ENCODE results near the gene THAP6.

The THAP6 gene

GRCh38 chr4:75477201-75477600 is 37.1 kb upstream of the THAP6 start:
- TF ChIP-seq ZNF423 (tag by site-specific recombination; IDR thresholded peaks at IDR 0.05) = no peak
- TF ChIP-seq, protein P1, sequence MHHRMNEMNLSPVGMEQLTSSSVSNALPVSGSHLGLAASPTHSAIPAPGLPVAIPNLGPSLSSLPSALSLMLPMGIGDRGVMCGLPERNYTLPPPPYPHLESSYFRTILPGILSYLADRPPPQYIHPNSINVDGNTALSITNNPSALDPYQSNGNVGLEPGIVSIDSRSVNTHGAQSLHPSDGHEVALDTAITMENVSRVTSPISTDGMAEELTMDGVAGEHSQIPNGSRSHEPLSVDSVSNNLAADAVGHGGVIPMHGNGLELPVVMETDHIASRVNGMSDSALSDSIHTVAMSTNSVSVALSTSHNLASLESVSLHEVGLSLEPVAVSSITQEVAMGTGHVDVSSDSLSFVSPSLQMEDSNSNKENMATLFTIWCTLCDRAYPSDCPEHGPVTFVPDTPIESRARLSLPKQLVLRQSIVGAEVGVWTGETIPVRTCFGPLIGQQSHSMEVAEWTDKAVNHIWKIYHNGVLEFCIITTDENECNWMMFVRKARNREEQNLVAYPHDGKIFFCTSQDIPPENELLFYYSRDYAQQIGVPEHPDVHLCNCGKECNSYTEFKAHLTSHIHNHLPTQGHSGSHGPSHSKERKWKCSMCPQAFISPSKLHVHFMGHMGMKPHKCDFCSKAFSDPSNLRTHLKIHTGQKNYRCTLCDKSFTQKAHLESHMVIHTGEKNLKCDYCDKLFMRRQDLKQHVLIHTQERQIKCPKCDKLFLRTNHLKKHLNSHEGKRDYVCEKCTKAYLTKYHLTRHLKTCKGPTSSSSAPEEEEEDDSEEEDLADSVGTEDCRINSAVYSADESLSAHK (tag by site-specific recombination; IDR thresholded peaks at IDR 0.05) = no peak
- TF ChIP-seq, protein P2, sequence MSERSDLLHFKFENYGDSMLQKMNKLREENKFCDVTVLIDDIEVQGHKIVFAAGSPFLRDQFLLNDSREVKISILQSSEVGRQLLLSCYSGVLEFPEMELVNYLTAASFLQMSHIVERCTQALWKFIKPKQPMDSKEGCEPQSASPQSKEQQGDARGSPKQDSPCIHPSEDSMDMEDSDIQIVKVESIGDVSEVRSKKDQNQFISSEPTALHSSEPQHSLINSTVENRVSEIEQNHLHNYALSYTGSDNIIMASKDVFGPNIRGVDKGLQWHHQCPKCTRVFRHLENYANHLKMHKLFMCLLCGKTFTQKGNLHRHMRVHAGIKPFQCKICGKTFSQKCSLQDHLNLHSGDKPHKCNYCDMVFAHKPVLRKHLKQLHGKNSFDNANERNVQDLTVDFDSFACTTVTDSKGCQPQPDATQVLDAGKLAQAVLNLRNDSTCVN (tag by site-specific recombination; optimal IDR thresholded peaks at IDR 0.05) = no peak
- no peak for TF ChIP-seq ZNF610 (tag by site-specific recombination; IDR thresholded peaks at IDR 0.05; ENCODE audit: borderline replicate concordance)
- no peak for TF ChIP-seq ZNF660 (tag by site-specific recombination; IDR thresholded peaks at IDR 0.05)
- TF ChIP-seq ZBTB1 (tag by site-specific recombination; IDR thresholded peaks at IDR 0.05) = no peak
- no peak for TF ChIP-seq ZNF76 (tag by site-specific recombination; IDR thresholded peaks at IDR 0.05; ENCODE audit: borderline replicate concordance, low read depth)
- no peak for TF ChIP-seq ZNF112 (tag by site-specific recombination; IDR thresholded peaks at IDR 0.05)
- no peak for TF ChIP-seq KLF16 (tag by site-specific recombination; IDR thresholded peaks at IDR 0.05)
- Histone ChIP-seq H3K36me3 (ENCODE audit: control insufficient read depth in 2 of 2, insufficient read depth in 1 of 2, low read length in 2 of 2) (peaks cover 0 to 37% of the 10 kb centered on the region in 2 experiments; a peak in 2 of 3 replicates), H3K27ac (ENCODE audit: extremely low read depth, low read depth, low read length) (no peak overlapping the region), H3K9me3 (ENCODE audit: control insufficient read depth, insufficient read depth, low read depth, low read length) (no peaks in the 10 kb centered on the region), H3K4me1 (ENCODE audit: control insufficient read depth, insufficient read depth, low read length) (no peaks in the 10 kb centered on the region), H3K4me3 (ENCODE audit: low read depth, low read length) (no peak overlapping the region)
- ChIA-PET CTCF (no interaction called here), POLR2A (no interaction called here)

DNA sequence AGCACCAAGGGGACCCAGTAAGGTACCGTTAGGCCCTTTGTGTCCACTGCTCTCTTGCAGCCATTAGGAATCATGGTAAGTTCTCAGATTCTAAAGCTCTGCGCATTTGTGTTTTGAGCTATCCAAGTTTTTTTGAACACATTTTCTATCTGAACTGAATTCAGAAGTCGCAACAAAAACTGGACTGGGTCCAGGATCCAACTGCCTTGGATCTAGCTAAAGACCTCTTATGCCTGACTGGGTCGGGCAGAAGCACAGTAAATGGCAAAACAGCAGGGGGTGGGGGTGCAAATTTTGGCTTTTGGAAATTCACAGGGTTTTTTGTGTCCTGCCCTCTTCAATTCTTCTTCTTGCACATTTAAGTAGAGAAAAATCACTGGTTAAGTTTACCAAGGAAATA is 30.1 kb upstream of the THAP6 start:
- no peaks in the 10 kb centered on the region for H3K9me3 ChIP-seq (ENCODE audit: control insufficient read depth, insufficient read depth, low read depth, low read length)
- no peak for TF ChIP-seq ZBTB11 (tag by site-specific recombination; conservative IDR thresholded peaks at IDR 0.05; ENCODE audit: low read depth)
- TF ChIP-seq ZNF174 (tag by site-specific recombination; IDR thresholded peaks at IDR 0.05) = no peak
- TF ChIP-seq, protein P3, sequence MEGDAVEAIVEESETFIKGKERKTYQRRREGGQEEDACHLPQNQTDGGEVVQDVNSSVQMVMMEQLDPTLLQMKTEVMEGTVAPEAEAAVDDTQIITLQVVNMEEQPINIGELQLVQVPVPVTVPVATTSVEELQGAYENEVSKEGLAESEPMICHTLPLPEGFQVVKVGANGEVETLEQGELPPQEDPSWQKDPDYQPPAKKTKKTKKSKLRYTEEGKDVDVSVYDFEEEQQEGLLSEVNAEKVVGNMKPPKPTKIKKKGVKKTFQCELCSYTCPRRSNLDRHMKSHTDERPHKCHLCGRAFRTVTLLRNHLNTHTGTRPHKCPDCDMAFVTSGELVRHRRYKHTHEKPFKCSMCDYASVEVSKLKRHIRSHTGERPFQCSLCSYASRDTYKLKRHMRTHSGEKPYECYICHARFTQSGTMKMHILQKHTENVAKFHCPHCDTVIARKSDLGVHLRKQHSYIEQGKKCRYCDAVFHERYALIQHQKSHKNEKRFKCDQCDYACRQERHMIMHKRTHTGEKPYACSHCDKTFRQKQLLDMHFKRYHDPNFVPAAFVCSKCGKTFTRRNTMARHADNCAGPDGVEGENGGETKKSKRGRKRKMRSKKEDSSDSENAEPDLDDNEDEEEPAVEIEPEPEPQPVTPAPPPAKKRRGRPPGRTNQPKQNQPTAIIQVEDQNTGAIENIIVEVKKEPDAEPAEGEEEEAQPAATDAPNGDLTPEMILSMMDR (tag by site-specific recombination; IDR thresholded peaks at IDR 0.05) = no peak
- no peak for TF ChIP-seq ZNF311 (tag by site-specific recombination; IDR thresholded peaks at IDR 0.05; ENCODE audit: borderline replicate concordance)
- TF ChIP-seq ZNF146 (tag by site-specific recombination; IDR thresholded peaks at IDR 0.05) = no peak
- TF ChIP-seq, protein P4, sequence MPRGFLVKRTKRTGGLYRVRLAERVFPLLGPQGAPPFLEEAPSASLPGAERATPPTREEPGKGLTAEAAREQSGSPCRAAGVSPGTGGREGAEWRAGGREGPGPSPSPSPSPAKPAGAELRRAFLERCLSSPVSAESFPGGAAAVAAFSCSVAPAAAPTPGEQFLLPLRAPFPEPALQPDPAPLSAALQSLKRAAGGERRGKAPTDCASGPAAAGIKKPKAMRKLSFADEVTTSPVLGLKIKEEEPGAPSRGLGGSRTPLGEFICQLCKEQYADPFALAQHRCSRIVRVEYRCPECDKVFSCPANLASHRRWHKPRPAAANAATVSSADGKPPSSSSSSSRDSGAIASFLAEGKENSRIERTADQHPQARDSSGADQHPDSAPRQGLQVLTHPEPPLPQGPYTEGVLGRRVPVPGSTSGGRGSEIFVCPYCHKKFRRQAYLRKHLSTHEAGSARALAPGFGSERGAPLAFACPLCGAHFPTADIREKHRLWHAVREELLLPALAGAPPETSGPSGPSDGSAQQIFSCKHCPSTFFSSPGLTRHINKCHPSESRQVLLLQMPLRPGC (tag by site-specific recombination; IDR thresholded peaks at IDR 0.05) = no peak
- no peak for TF ChIP-seq ZNF473 (tag by site-specific recombination; IDR thresholded peaks at IDR 0.05)
- TF ChIP-seq ZNF24 (tag by site-specific recombination; IDR thresholded peaks at IDR 0.05) = no peak
- ChIA-PET CTCF (no interaction called here), POLR2A (no interaction called here)
- no peak overlapping the region for H3K4me3 ChIP-seq (ENCODE audit: low read depth, low read length)
- peaks cover 3 to 53% of the 10 kb centered on the region in 2 experiments; a peak in 2 of 3 replicates for H3K36me3 ChIP-seq (ENCODE audit: control insufficient read depth in 2 of 2, insufficient read depth in 1 of 2, low read length in 2 of 2)
- H3K27ac ChIP-seq (ENCODE audit: extremely low read depth, low read depth, low read length) = no peak overlapping the region
- H3K4me1 ChIP-seq (ENCODE audit: control insufficient read depth, insufficient read depth, low read length) = no peaks in the 10 kb centered on the region

Measured in HEK293 (cell line).